Measurements from ENCODE around the gene RESF1. TPM values are rescaled to one million over a fixed set of nuclear protein-coding genes. Genes with fewer than 3 reads are reported as not detected.

Gene RESF1
- polyA plus RNA-seq, 3 donors, result 51.1 to 58.9 (median 52.1) TPM

DNA sequence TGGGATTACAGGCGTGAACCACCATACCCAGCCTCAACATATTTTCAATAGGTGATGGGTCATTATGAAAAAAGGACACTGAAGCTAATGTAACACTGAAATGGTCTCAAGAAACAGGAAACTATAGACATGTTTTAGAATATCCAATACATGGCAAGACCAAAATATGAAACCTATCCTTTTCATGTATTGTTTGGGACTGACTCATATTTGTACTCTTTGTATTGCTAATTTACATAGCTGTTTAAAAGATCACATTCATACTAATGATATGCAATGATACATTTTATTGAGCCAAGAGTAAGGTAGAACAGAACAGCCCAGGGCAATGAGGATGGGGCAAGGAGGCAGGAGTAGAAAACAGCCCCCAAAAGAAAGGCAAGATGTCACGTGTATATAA is 32.6 kb downstream of the RESF1 start:
- DNase-seq (ENCODE audit: extremely low read depth in 1 of 11, low read depth in 9 of 11, low spot score in 4 of 11), result no peak

DNA sequence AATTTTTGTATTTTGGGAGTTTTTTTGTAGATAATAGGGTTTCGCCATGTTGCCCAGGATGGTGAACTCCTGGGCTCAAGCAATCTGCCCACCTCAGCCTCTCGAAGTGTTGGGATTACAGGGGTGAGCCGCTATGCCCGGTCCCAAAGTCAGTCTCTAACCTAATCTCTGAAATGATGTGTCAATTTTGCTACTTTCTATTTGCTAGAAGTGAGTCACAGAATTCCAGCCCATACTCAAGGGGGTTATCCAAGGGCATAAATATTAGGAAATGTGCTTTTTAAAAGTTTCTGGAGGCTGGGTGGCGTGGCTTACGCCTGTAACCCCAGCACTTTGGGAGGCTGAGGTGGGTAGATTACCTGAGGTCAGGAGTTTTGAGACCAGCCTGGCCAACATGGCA is 40.5 kb downstream of the RESF1 start:
- no peak for DNase-seq (ENCODE audit: extremely low read depth in 1 of 11, low read depth in 9 of 11, low spot score in 4 of 11)

DNA sequence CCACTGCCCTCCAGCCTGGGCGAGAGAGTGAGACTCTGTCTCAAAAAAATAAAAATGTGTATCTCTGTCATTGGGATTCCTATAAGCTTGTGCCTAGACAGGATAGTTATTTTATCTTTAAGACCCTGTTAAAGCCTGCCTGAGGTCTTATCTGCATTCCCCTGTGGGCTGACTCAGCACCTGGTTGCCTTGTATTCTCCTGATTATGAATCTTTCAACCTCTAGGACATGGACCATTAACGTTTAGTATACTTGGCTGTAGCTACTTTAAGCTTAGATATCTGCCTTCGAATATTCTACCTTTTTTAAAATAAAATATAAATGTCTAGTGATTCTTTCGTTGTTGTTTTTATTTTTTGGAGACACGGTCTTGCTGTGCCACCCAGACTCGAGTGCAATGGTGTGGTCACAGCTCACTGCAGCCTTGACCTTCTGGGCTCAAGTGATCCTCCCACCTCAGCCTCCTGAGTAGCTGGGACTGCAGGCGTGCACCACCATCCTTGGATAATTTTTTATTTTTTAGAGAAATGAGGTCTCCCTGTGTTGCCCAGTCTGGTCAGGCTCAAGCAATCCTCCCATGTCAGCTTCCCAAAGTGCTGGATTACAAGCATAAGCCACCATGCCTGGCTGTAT is 41.3 kb downstream of the RESF1 start:
- DNase-seq (ENCODE audit: extremely low read depth in 1 of 11, low read depth in 9 of 11, low spot score in 4 of 11), result no peak

DNA sequence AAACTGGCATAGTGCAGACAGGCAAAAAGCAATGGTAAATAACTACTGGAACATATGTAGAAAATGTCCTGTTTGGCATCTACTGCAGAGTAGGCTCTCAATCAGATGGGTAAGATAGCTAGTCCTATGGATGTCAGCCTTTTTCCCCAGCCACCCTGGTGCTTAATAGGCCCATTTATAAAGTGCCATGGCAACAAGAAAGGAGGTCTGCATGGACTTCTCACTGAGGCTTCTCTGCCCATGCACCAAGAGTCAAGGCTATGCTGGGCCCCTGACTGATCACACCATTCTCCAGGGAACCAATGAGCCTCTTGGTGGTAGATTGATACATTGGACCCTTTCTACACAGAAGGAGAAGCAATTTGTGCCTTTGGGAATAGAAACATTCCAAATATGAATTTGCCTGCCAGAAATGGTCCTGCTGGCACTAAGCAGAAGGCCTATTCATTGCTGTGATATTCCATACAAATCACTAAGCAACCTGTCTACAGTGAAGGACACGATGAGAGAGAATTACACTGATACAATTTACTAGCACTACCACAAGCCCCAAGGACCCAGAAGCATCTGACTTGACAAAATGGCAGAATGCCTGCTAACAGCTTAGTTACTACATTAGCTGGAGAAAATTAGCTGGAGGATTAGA is 43.8 kb downstream of the RESF1 start:
- no peak for DNase-seq (ENCODE audit: extremely low read depth in 1 of 11, low read depth in 9 of 11, low spot score in 4 of 11)

DNA sequence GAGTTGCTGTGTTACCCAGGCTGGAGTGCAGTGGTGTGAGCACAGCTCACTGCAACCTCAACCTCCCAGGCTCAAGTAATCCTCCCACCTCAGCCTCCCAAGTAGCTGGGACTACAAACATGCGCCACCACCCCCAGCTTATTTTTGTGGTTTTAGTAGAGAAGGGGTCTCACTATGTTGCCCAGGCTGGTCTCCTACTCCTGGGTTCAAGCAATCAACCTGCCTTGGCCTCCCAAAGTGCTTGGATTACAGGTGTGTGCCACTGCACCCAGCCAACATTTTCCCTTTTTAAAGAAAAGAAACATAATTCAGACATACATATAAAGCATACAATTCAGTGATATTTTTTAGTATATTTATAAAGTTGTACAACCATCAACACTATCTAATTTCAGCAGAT is 44.4 kb downstream of the RESF1 start:
- DNase-seq (ENCODE audit: extremely low read depth in 1 of 11, low read depth in 9 of 11, low spot score in 4 of 11), result no peak

DNA sequence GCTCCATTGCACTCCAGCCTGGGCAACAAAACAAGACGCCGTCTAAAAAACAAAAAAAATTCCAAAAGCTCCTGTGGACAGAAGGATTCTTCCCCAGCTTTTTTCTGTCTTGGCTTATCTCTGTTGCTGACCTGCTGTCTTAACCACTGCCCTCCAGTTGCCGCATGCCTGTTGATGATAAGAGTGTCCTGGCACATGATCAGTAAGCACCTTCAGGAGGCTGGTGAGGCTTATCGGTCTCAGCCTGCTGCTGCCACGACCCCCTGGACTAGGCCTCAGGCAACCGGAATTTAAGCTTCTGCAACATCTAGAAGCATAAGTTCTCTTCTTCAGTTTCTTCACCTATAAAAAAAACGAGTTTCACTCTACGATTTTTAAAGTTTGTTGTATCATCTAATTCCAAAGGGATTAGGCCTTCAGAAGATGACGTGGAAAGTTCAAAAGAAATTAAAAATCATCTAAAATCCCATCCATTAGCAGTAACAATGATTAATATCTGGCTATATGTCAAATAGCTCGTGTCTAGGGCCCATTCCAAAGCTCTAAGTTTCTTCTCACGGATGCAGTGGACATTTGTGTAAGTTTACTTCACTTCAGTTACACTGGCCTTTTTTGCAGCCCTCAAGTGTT is 46.4 kb downstream of the RESF1 start:
- no peak for DNase-seq (ENCODE audit: extremely low read depth in 1 of 11, low read depth in 9 of 11, low spot score in 4 of 11)

Other genes with a start within 250 kb of the RESF1 start
- gene AMN1, start 230.4 kb upstream of the RESF1 start, polyA plus RNA-seq (ENCODE audit: insufficient read length in 3 of 3), result 10 to 100 TPM; 20.5 to 22.8 (median 21.5) TPM
- gene BICD1, start 147.4 kb downstream of the RESF1 start, polyA plus RNA-seq (ENCODE audit: insufficient read length in 3 of 3), result 10 to 100 TPM; 21.1 to 26.9 (median 23.3) TPM